GM21825 (cell line): ENCODE results near the gene ZNF511.

Experiments
- ATAC-seq: cut with Tn5 transposase; IDR thresholded peaks from one replicate; pipeline ENCODE4 v1.9.1; 2021; ENCODE audit warnings: mild to moderate bottlenecking, moderate library complexity; ENCODE audit not compliant: unreplicated experiment

ZNF511 gene

DNA sequence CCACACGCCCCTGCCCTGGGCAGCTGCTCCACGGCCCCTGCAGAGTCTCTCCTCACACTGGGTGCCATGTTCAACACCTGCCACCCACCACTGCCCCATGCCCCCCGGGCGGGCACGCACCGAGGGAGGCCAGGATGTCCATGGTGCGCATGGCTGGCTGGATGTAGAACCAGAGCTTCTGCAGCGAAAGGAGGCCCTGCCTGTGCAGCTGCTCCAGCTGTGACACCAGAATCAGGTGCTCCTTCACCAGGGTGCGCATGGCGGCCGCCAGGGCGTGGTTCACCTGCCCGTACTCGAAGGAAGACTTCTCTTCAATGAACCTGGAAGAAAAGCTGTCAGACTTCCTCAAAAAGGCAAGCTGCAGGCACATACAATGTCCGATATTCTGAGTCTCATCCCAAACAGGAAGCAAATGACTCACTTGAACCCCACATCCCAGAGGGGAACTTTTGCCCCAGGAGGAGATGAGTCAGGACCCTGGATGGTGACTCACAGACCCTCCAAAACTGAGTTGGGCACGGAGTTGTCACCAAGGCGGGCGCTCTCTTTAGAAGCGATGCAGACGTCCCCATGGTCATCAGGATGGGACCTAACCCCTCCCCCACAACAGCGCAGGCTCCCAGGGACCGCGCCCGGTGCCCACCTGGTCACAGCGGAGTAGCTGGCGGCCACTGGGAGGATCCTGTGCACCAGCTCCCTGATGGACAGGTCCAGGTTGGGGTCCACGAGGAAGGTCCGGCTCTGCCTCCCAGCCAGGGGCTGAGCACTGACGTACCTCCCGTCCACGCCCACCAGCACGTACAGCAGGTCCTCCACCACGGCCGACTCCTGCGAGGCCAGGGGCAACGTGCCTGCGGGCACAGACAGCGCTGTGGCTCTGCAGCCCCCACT is 15.6 kb upstream of the ZNF511 start:
- no peak for ATAC-seq

GRCh38 chr10:133293810-133294119 is 14.9 kb upstream of the ZNF511 start:
- ATAC-seq: no peak

DNA sequence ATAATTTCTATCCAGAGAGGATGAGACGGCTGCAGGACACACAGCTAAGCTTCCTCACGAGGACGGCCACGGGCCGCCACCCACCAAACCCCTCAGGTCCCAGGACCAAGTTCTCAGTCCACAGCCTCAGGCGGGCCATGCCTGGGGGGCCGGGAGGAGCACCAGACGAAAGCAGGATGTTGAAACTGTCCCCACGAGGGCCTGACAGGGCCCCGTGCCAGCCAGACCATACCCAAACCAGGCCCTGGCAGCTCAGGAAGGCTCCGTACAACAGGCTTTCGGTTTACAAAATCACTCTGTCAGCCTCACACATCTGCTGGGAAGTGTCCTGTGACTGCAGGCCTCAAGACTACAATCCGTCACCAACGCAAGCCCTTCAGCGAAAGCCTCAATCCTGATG is 14.5 kb upstream of the ZNF511 start:
- ATAC-seq: no peak

- no peak for ATAC-seq
These were observed 13.0 kb upstream of the ZNF511 start for GRCh38 chr10:133295426-133296320.

GRCh38 chr10:133297504-133297903 is 11.2 kb upstream of the ZNF511 start:
- no peak for ATAC-seq

GRCh38 chr10:133298466-133298865 is 10.2 kb upstream of the ZNF511 start:
- no peak for ATAC-seq

DNA sequence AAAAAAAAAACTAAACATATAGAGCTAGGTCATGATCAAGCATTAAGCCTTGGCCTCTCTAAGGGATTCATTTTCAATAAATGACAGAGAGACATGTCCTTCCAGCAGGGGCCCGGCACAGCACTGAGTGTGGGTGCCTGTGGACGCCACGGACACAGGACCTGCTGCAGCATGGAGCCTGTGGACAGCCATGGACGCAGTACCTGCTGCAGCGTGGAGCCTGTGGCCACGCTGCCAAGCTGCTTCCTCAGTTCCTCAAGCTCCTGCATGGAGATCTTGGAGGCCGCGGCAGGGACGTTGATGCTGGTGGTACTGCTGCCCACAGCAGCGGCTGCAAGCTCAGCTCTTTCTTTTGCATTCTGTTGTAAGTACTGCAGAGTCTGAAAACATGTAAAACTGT is 9.5 kb upstream of the ZNF511 start:
- no peak for ATAC-seq

DNA sequence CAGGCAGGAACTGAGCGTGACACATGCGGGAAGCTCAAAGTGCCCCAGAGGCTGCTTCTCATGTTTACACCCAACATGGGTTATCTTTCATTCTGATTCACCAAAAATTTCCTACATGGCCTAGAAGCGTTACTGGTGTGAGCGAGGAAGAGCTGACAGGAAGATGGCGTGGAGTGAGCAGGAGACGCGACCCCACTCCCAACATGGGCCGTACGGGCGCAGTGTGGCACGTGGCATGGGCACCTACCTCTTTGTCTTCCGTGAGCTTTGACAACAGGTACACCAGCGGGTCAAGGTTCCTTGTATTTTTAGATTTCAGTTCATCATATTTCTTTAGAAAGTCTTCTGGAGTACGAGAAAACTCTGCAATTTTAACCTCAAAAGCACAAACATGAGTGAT is 9.0 kb upstream of the ZNF511 start:
- no peak for ATAC-seq

- ATAC-seq: no peak
These were observed 6.5 kb upstream of the ZNF511 start for GRCh38 chr10:133302230-133302629.

- ATAC-seq: no peak
These were observed 5.5 kb upstream of the ZNF511 start for GRCh38 chr10:133303206-133303605.

- ATAC-seq: no peak
These were observed 2.6 kb upstream of the ZNF511 start for GRCh38 chr10:133306097-133306476.

- no peak for ATAC-seq
These were observed 1.8 kb upstream of the ZNF511 start for GRCh38 chr10:133306941-133307379.

DNA sequence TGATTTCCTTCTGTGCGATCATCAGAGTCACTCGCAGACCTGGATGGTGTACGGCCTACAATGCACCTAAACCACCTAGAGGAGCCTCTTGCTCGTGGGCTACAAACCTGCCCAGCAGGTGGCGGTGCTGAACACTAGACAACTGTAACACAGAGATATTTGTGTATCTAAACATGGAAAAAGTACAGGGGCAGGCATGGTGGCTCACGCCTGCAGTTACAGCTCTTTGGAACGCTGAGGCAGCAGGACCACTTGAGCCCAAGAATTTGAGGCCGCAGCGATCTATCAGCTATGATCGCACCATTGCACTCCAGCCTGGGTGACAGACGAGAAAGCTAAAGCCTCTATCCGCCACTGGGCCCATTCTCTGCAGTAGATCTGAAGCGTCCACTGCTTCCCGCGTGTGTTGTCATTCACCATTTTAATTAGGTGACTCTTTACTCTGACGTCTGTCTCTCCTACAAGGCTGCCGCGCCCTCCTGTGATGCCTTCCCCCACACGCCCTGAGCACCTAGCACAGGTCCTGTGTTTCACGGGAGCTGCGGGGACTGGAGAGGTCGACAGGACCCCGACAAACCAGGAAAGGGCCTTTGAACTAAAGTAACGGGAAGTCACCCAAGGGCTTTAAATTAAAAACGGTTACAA is 816 bp upstream of the ZNF511 start:
- peak; percentile 35 for ATAC-seq

GRCh38 chr10:133309100-133309719 is 496 bp downstream of the ZNF511 start:
- ATAC-seq: peak; percentile 63

DNA sequence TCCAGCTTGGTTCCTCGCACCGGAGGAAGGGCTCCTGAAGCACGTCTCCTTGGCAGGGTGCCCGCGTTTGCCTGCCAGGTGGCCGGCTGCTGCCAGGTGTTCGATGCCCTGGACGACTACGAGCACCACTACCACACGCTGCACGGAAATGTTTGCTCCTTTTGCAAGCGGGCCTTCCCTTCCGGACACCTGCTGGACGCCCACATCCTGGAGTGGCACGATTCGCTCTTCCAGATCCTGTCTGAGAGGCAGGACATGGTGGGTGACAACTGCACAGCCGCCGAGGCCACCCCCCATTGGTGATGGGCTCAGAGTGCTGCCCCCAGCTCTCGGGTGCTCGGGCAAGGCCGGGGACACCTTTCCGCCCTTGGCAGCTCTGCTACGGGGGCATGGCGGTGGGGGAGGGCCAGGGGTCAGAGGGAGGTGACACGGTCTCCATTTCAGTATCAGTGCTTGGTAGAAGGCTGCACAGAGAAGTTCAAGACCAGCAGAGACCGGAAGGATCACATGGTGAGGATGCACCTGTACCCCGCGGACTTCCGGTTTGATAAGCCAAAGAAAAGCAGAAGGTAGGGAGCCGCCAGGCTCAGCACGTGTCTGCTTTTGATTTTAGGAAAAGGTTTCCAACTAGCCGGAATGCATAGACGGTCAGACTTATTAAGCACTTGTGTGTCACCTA is 1.1 kb downstream of the ZNF511 start:
- ATAC-seq: no peak

- no peak for ATAC-seq
These were observed 1.7 kb downstream of the ZNF511 start for GRCh38 chr10:133310399-133310755.

- no peak for ATAC-seq
These were observed 2.1 kb downstream of the ZNF511 start for GRCh38 chr10:133310789-133311188.

GRCh38 chr10:133311570-133311969 is 2.9 kb downstream of the ZNF511 start:
- ATAC-seq: no peak

DNA sequence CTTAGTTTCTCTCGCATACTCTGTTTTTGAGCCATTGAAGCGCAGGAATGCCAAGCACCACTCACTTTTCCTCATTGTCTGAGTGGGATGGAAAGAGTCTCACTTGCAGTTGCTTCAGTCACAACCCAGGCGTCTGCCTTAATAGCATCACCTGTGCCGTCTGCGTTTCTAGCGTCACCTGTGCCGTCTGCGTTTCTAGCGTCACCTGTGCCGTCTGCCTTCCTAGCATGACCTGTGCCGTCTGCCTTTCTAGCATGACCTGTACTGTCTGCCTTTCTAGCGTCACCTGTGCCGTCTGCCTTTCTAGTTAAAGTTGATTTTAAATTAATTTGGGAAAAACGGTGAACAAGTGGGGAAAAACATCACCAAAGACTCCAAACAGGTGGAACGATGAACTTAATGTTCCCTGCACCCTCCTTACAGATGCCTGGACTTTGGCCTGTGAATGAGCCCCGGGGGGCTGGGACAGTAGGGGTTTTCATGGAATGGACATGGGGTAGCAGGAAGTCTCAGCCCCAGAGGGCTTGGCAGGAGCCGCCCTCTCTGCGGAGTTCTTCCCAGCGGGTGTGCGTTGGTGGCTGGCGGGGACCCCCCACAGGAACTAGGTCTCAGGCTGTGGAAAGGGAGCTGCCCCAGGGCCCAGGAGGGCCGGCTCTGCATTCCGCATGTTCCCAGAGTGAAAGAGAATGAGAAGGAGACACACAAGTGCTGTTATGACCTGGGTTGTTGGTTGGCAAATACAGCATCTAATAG is 3.5 kb downstream of the ZNF511 start:
- no peak for ATAC-seq

- ATAC-seq: no peak
These were observed 4.0 kb downstream of the ZNF511 start for GRCh38 chr10:133312769-133313145.
